ENCODE results near the gene EMC7.

EMC7 gene

GRCh38 chr15:34101366-34102174, at the start of gene EMC7, which contains the start of gene PGBD4:
Gene EMC7, minus strand, starts transcription at chr15:34101862. Its CDS starts 23 bp downstream, at chr15:34101839.
Gene PGBD4, plus strand, starts transcription at chr15:34102083. Its CDS starts 449 bp downstream, at chr15:34102532.
- DNase-seq (ENCODE audit: low read depth) = peak; percentile 100
- peak within 1 kb of the TSS; percentile 99 for H3K4me3 ChIP-seq (ENCODE audit: low read length)
- TF ChIP-seq CTCF (conservative IDR thresholded peaks at IDR 0.05; ENCODE audit: low read depth, low read length) = no peak

DNA sequence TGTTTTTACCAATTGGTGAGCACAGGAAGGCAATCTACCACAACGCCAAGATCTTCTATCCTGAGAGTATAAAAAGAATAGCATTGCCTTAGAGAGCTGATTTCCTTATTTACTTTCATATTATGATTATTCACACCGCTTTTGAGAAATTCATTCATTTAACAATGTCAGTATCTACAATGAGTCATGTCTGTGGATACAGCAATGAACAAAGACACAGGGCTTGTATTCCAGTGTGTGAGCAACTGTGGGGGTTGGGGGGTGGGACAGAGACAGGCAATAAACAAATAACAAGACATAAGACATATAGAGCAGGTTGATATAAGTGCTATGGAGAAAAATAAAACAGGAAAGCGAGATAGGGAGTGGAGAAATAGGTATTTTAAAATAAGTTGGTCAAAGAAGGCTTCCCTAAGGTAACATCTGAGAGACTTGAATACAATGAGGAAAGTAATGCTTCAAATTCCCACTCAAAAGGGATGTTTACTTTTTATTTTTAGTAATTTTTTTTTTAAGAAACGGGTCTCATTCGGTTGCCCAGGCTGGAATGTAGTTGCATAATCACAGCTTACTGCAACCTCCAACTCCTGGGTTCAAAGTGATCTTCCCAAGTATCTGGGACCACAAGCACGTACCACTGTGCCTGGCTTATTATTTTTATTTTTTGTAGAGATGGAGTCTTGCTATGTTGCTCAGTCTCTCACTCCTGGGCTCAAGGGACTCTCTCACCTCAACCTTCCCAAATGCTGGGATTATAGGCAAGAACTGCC, 45.9 kb upstream of the EMC7 start:
- H3K4me3 ChIP-seq (ENCODE audit: low read length) = no peak overlapping the region
- no peak for TF ChIP-seq CTCF (conservative IDR thresholded peaks at IDR 0.05; ENCODE audit: low read depth, low read length)
- no peak for DNase-seq (ENCODE audit: low read depth)

- H3K4me3 ChIP-seq (ENCODE audit: low read length) = no peak overlapping the region
- no peak for TF ChIP-seq CTCF (conservative IDR thresholded peaks at IDR 0.05; ENCODE audit: low read depth, low read length)
- DNase-seq (ENCODE audit: low read depth) = no peak
Observed at GRCh38 chr15:34133511-34133910, 31.8 kb upstream of the EMC7 start.

GRCh38 chr15:34132881-34133280, 31.2 kb upstream of the EMC7 start:
- DNase-seq (ENCODE audit: low read depth) = no peak
- H3K4me3 ChIP-seq (ENCODE audit: low read length) = no peak overlapping the region
- no peak for TF ChIP-seq CTCF (conservative IDR thresholded peaks at IDR 0.05; ENCODE audit: low read depth, low read length)

GRCh38 chr15:34128898-34129297, 27.2 kb upstream of the EMC7 start:
- no peak for DNase-seq (ENCODE audit: low read depth)
- H3K4me3 ChIP-seq (ENCODE audit: low read length) = no peak overlapping the region
- no peak for TF ChIP-seq CTCF (conservative IDR thresholded peaks at IDR 0.05; ENCODE audit: low read depth, low read length)

DNA sequence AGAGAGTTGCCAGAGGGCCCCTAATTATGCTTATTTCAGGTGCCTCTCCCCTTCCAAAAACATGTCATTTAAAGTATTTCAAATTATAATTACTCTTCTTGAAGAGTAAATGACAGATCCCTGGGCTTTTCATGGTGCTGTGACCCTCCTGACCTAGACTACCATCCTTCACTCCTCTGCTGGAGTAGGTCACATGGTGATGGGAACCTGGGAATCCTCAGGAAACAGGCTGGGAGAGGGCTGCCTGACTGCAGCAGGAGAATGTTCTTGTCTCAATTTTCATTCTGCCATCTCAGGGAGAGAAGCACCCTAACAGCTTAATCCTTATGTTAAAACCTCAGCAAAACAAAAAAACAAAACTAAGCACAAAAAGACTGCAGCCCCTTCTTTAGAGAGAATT, 24.9 kb upstream of the EMC7 start:
- DNase-seq (ENCODE audit: low read depth) = no peak
- no peak for TF ChIP-seq CTCF (conservative IDR thresholded peaks at IDR 0.05; ENCODE audit: low read depth, low read length)
- H3K4me3 ChIP-seq (ENCODE audit: low read length) = no peak overlapping the region
